NCI-H128 (cell line): ENCODE measurements around the gene ABR.
"Not testable (repeated sequence)": the region's sequence is repeated elsewhere in the genome, so short reads cannot be mapped to it uniquely, and the experiment has no call there.

Experiments used
- DNase-seq: peaks from one replicate; lab custom pipeline; 2025; ENCODE audit not compliant: unreplicated experiment; lab: John Stamatoyannopoulos, UW

The ABR gene

GRCh38 chr17:1150863-1151600, 28.7 kb downstream of the ABR start:
- no peak for DNase-seq

GRCh38 chr17:1149869-1150268, 29.9 kb downstream of the ABR start:
- DNase-seq, result no peak

- peak; percentile 49 for DNase-seq
Observed at GRCh38 chr17:1147664-1148063, 32.1 kb downstream of the ABR start.

- DNase-seq, result no peak
Observed at GRCh38 chr17:1146561-1147265, 33.1 kb downstream of the ABR start.

GRCh38 chr17:1145311-1145986, 34.3 kb downstream of the ABR start:
- no peak for DNase-seq

GRCh38 chr17:1144162-1144561, 35.6 kb downstream of the ABR start:
- no peak for DNase-seq

GRCh38 chr17:1143573-1143972, 36.2 kb downstream of the ABR start:
- no peak for DNase-seq

- DNase-seq, result no peak
Observed at GRCh38 chr17:1142561-1142971, 37.2 kb downstream of the ABR start.

- DNase-seq, result no peak
Observed at GRCh38 chr17:1137465-1137894, 42.3 kb downstream of the ABR start.

GRCh38 chr17:1136748-1137147, 43.0 kb downstream of the ABR start:
- DNase-seq, result no peak

- no peak for DNase-seq
Observed at GRCh38 chr17:1134634-1135324, 45.0 kb downstream of the ABR start.

- DNase-seq, result no peak
Observed at GRCh38 chr17:1130191-1130590, 49.6 kb downstream of the ABR start.

GRCh38 chr17:1128463-1128862, 51.3 kb downstream of the ABR start:
- DNase-seq, result not testable (repeated sequence)

- DNase-seq, result no peak
Observed at GRCh38 chr17:1126801-1127550, 52.8 kb downstream of the ABR start.

- DNase-seq, result no peak
Observed at GRCh38 chr17:1126250-1126797, 53.5 kb downstream of the ABR start.

- DNase-seq, result no peak
Observed at GRCh38 chr17:1125788-1126145, 54.0 kb downstream of the ABR start.

- no peak for DNase-seq
Observed at GRCh38 chr17:1124896-1125787, 54.6 kb downstream of the ABR start.

GRCh38 chr17:1123921-1124715, 55.7 kb downstream of the ABR start:
- peak; percentile 45 for DNase-seq

- no peak for DNase-seq
Observed at GRCh38 chr17:1123393-1123831, 56.4 kb downstream of the ABR start.
